ENCODE results near the gene POP7. TPM values are rescaled to one million over a fixed set of nuclear protein-coding genes. Genes with fewer than 3 reads are reported as not detected.

Gene POP7
- total and polyA plus RNA-seq, 2 of the 4 experiments (the other 2 are of a cell fraction), result 14.9 to 38.0 TPM

DNA sequence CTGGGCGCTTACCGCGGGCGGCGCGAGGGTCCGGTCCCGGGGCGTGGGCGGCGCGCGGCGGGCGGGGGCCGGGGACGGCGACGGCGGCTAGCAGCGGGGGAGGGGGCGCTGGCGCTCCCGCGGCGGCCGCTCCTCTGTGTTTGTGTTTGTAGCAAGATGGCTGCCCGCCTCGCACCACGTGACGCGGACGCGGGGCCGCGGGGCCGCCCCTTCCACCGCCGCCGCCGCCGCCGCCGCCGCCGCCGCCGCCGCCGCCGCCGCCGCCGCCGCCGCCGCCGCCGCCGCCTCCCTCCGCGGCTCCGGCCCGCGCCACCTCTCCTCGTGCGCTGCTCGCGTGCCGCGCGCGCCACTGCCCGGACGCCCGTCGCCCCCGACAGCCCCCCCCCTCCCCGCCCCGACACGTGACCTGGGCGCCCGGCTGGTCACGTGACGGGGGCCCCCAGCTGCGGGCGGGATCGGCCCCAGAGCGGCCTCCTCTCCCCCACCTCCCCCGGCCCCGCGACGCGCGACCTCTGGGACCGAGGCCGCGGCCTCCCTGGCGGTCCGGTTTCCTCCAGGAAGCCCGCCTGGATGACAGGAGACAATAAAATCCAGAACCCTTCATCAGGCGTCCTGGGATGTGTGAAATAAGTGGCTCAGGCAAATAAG, 11.7 kb upstream of the POP7 start, which contains the start of gene GIGYF1:
Gene GIGYF1, minus strand, starts transcription at position 153 of the 648 bp plus-strand sequence. CDS start 6,012 bp downstream, outside the sequence.
- Histone ChIP-seq H2AK9ac (replicated peaks; ENCODE audit: low read depth, low read length, poor library complexity) (peak within 1 kb of the TSS; percentile 96), H3K4ac (ENCODE audit: low read depth, low read length) (peak within 1 kb of the TSS; percentile 81), H3K4me2 (ENCODE audit: low read depth, low read length) (peak within 1 kb of the TSS; percentile 70), H3K18ac (ENCODE audit: low read depth, low read length) (peak within 1 kb of the TSS; percentile 65; the same call in 1 of the 2 replicates), H4K8ac (ENCODE audit: low read depth in 2 of 2, low read length in 2 of 2) (peak within 1 kb of the TSS; percentile 88 to 98), H3K79me1 (ENCODE audit: low read depth in 1 of 2, low read length in 2 of 2) (peaks cover 22 to 38% of the 10 kb centered on the region in 2 experiments), H4K91ac (ENCODE audit: insufficient read depth, low read depth, low read length) (peak within 1 kb of the TSS; percentile 56), H2BK5ac (ENCODE audit: low read depth, low read length, poor library complexity, severe bottlenecking) (peak within 1 kb of the TSS; percentile 37), H3K14ac (replicated peaks; ENCODE audit: low read depth, low read length) (peak within 1 kb of the TSS; percentile 83; the same call in 1 of the 2 replicates), H3K4me3 (ENCODE audit: insufficient read depth, low read depth, low read length) (peak within 1 kb of the TSS; percentile 56), H3K27ac (ENCODE audit: insufficient read depth, low read length) (peak within 1 kb of the TSS; percentile 81), H4K5ac (ENCODE audit: low read depth, low read length) (peak within 1 kb of the TSS; percentile 81), H2BK20ac (ENCODE audit: low read depth, low read length) (no peak within 1 kb of the TSS), H3K23ac (ENCODE audit: low read depth, low read length) (peak within 1 kb of the TSS; percentile 90), H2AK5ac (ENCODE audit: low read depth, low read length) (peak within 1 kb of the TSS; percentile 70; the same call in 1 of the 2 replicates), H2AFZ (replicated peaks; ENCODE audit: low read length, poor library complexity) (peak within 1 kb of the TSS; percentile 92), H2BK15ac (ENCODE audit: low read depth, low read length) (no peak within 1 kb of the TSS; the same call in 2 of the 3 replicates), H3K36me3 (ENCODE audit: control insufficient read depth, insufficient read depth, low read length) (peaks cover 3% of the 10 kb centered on the region; the same call in 1 of the 2 replicates), H3K9ac (ENCODE audit: low read depth, low read length) (peak within 1 kb of the TSS; percentile 87), H3K9me1 (ENCODE audit: insufficient read depth, low read length) (no peaks in the 10 kb centered on the region), H3K27me3 (ENCODE audit: control insufficient read depth, insufficient read depth, low read length) (no peaks in the 10 kb centered on the region), H2BK120ac (ENCODE audit: low read depth, low read length) (0 out of 2 replicates have a peak within 1 kb of the TSS, but pooled peaks have one; percentile 0), H3K56ac (ENCODE audit: extremely low read depth, insufficient read depth, low read length) (peak within 1 kb of the TSS; percentile 62; the same call in 1 of the 2 replicates), H4K20me1 (ENCODE audit: insufficient read depth, low read length) (peaks cover 38% of the 10 kb centered on the region), H3K9me3 (ENCODE audit: control insufficient read depth, insufficient read depth, low read length) (no peaks in the 10 kb centered on the region), H3K4me1 (ENCODE audit: control insufficient read depth, insufficient read depth, low read length) (peaks cover 15% of the 10 kb centered on the region)
- dilution Hi-C loops (cut with HindIII; ENCODE audit: low sequenced_read_pairs, unreplicated experiment), result no loop called here
- DNase-seq (peak; percentile 58), ATAC-seq (ENCODE audit: low read depth) (peak; percentile 68)
- in situ Hi-C loops (cut with MboI; ENCODE audit: low sequenced_read_pairs), result loop anchor here (10.0 kb wide), 1 partner anchor 229 kb away; the partner anchor contains the start of gene SPACDR
- POLR2A ChIA-PET (ENCODE audit: unreplicated experiment), result interaction anchor here (1.7 kb wide), 1 partner anchor 14 kb away, joined by 5 read pairs; no protein-coding TSS in a partner anchor
- no TSS peak for BruUV-seq (replicated peaks)
- CTCF ChIA-PET, result interaction anchor here (0.5 to 1.5 kb wide), 2 partner anchors 158 to 193 kb away, joined by 3 to 4 read pairs; partner anchors contain the start of gene SLC12A9
- intact Hi-C loops (cut with micrococcal nuclease), result loop anchor here (5.0 kb wide), 1 partner anchor 92 kb away; the partner anchor contains the start of gene PCOLCE
- TF ChIP-seq RAD21 (IDR thresholded peaks at IDR 0.05; ENCODE audit: low read length), result no peak
- TF ChIP-seq BHLHE40 (IDR thresholded peaks at IDR 0.05; ENCODE audit: low read depth, low read length), result peak; percentile 64
- TF ChIP-seq, protein P1, sequence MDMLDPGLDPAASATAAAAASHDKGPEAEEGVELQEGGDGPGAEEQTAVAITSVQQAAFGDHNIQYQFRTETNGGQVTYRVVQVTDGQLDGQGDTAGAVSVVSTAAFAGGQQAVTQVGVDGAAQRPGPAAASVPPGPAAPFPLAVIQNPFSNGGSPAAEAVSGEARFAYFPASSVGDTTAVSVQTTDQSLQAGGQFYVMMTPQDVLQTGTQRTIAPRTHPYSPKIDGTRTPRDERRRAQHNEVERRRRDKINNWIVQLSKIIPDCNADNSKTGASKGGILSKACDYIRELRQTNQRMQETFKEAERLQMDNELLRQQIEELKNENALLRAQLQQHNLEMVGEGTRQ (IDR thresholded peaks at IDR 0.05; ENCODE audit: low read depth, low read length), result peak; percentile 89
- peak; percentile 33; the same call in 1 of the 2 replicates for TF ChIP-seq MAZ (IDR thresholded peaks at IDR 0.05; ENCODE audit: borderline replicate concordance, low read depth, low read length)
- WGBS, 2 experiments (ENCODE audit: extremely low coverage in 2 of 2, insufficient read length in 1 of 2), result 1% methylated on average over 14 of the region's 102 CpGs; no CpG with 5 or more reads in 1 of the 2 experiments

All from IMR-90 (cell line).